ENCODE data around the gene CDH15. TPM values are rescaled to one million over a fixed set of nuclear protein-coding genes. Genes with fewer than 3 reads are reported as not detected.
"Not testable (repeated sequence)": the region's sequence is repeated elsewhere in the genome, so short reads cannot be mapped to it uniquely, and the experiment has no call there.

CDH15 gene
- total RNA-seq, 1 experiment from 2014 or later, result 1.5 TPM

DNA sequence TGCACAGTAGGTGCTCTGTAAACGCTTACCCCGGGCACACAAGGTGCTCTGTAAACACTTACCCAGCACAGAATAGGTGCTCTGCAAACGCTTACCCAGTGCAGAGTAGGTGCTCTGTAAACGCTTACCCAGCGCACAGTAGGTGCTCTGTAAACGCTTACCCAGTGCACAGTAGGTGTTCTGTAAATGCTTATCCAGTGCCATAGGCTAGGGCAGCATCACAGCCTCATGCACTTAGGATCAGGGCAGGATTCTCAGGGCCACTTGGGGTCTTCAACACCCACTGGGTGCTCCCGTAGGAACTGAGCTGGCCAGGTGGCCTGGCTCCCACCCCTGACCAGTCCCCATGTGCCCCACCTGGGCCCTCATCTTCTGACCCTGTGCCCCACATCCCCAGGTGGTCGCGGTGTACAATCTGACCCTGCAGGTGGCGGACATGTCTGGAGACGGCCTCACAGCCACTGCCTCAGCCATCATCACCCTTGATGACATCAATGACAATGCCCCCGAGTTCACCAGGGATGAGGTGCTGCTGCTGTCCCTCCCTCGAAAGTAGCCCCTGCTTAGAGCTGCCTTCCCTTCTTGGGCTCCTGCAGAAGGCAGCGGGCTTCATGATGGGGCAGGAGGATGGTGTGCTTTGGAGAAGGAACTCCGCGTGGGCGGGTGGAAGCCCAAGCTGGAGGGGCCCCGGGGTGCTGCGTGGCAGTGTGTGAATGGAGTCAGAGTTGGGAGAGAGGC is 15.7 kb downstream of the CDH15 start:
- DNase-seq, result no peak
- Histone ChIP-seq H3K9me3 (ENCODE audit: low read length) (no peaks in the 10 kb centered on the region), H3K36me3 (ENCODE audit: low read depth, low read length) (no peaks in the 10 kb centered on the region), H3K27ac (ENCODE audit: low read length) (no peak overlapping the region), H3F3A (ENCODE audit: low read length, unreplicated experiment) (no peaks in the 10 kb centered on the region), H3K4me3 (ENCODE audit: low read length) (no peak overlapping the region), H3K27me3 (ENCODE audit: low read length) (no peaks in the 10 kb centered on the region), H3K4me2 (ENCODE audit: low read length) (no peak overlapping the region), H3K9ac (ENCODE audit: low read length) (no peak overlapping the region), H3K9me2 (replicated peaks; ENCODE audit: low read length) (no peaks in the 10 kb centered on the region), H2AFZ (ENCODE audit: low read length) (no peak overlapping the region), H3K79me2 (ENCODE audit: low read length) (no peaks in the 10 kb centered on the region), H4K20me1 (ENCODE audit: low read length) (no peaks in the 10 kb centered on the region), H3K4me1 (ENCODE audit: insufficient read depth, low read length) (no peaks in the 10 kb centered on the region)
- ChIA-PET CTCF (no interaction called here), POLR2A (ENCODE audit: unreplicated experiment) (no interaction called here)
- TF ChIP-seq EZH2phosphoT487 (IDR thresholded peaks at IDR 0.05; ENCODE audit: borderline replicate concordance, low read length), result no peak
- TF ChIP-seq EZH2 (IDR thresholded peaks at IDR 0.05; ENCODE audit: low read length, unreplicated experiment), result no peak
- no peak for ATAC-seq
- intact Hi-C loops (cut with micrococcal nuclease), result no loop called here
- BruUV-seq (replicated peaks), result no TSS peak

DNA sequence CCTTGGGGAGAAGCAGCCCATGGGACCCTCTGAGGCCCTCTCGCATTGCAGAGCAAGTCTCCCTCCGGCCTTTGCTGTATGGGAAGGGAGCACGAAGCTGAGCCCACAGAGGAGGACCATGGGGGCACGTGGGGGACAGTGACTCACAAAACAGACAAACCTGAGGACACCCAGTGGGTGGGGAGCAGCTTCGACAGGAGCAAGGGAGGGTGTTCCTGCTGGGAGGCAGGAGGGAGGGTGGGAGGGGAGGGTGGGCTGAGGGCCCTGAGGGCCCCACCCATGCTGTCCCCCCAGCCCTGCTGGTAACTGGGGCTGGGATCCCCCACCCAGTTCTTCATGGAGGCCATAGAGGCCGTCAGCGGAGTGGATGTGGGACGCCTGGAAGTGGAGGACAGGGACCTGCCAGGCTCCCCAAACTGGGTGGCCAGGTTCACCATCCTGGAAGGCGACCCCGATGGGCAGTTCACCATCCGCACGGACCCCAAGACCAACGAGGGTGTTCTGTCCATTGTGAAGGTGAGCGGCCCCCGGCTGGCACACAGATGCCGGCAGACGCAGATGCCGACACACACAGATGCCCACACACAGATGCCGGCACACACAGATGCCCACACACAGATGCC is 16.3 kb downstream of the CDH15 start:
- BruUV-seq (replicated peaks), result no TSS peak
- H3K4me2 ChIP-seq (ENCODE audit: low read length), result no peak overlapping the region
- H3K9me2 ChIP-seq (replicated peaks; ENCODE audit: low read length), result no peaks in the 10 kb centered on the region
- H3K9ac ChIP-seq (ENCODE audit: low read length), result no peak overlapping the region
- DNase-seq, result no peak
- no peak overlapping the region for H3K4me3 ChIP-seq (ENCODE audit: low read length)
- ChIA-PET POLR2A (ENCODE audit: unreplicated experiment) (no interaction called here), CTCF (no interaction called here)
- H3K36me3 ChIP-seq (ENCODE audit: low read depth, low read length), result no peaks in the 10 kb centered on the region
- ATAC-seq, result no peak
- no peaks in the 10 kb centered on the region for H3K9me3 ChIP-seq (ENCODE audit: low read length)
- H3K27ac ChIP-seq (ENCODE audit: low read length), result no peak overlapping the region
- no peak overlapping the region for H2AFZ ChIP-seq (ENCODE audit: low read length)
- H4K20me1 ChIP-seq (ENCODE audit: low read length), result no peaks in the 10 kb centered on the region
- intact Hi-C loops (cut with micrococcal nuclease), result no loop called here
- H3K27me3 ChIP-seq (ENCODE audit: low read length), result no peaks in the 10 kb centered on the region
- no peaks in the 10 kb centered on the region for H3F3A ChIP-seq (ENCODE audit: low read length, unreplicated experiment)
- H3K4me1 ChIP-seq (ENCODE audit: insufficient read depth, low read length), result no peaks in the 10 kb centered on the region
- TF ChIP-seq EZH2phosphoT487 (IDR thresholded peaks at IDR 0.05; ENCODE audit: borderline replicate concordance, low read length) (no peak), EZH2 (IDR thresholded peaks at IDR 0.05; ENCODE audit: low read length, unreplicated experiment) (no peak)
- TF ChIP-seq, protein P1, sequence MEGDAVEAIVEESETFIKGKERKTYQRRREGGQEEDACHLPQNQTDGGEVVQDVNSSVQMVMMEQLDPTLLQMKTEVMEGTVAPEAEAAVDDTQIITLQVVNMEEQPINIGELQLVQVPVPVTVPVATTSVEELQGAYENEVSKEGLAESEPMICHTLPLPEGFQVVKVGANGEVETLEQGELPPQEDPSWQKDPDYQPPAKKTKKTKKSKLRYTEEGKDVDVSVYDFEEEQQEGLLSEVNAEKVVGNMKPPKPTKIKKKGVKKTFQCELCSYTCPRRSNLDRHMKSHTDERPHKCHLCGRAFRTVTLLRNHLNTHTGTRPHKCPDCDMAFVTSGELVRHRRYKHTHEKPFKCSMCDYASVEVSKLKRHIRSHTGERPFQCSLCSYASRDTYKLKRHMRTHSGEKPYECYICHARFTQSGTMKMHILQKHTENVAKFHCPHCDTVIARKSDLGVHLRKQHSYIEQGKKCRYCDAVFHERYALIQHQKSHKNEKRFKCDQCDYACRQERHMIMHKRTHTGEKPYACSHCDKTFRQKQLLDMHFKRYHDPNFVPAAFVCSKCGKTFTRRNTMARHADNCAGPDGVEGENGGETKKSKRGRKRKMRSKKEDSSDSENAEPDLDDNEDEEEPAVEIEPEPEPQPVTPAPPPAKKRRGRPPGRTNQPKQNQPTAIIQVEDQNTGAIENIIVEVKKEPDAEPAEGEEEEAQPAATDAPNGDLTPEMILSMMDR (conservative IDR thresholded peaks at IDR 0.05; ENCODE audit: low read depth, low read length), result no peak
- no peaks in the 10 kb centered on the region for H3K79me2 ChIP-seq (ENCODE audit: low read length)

DNA sequence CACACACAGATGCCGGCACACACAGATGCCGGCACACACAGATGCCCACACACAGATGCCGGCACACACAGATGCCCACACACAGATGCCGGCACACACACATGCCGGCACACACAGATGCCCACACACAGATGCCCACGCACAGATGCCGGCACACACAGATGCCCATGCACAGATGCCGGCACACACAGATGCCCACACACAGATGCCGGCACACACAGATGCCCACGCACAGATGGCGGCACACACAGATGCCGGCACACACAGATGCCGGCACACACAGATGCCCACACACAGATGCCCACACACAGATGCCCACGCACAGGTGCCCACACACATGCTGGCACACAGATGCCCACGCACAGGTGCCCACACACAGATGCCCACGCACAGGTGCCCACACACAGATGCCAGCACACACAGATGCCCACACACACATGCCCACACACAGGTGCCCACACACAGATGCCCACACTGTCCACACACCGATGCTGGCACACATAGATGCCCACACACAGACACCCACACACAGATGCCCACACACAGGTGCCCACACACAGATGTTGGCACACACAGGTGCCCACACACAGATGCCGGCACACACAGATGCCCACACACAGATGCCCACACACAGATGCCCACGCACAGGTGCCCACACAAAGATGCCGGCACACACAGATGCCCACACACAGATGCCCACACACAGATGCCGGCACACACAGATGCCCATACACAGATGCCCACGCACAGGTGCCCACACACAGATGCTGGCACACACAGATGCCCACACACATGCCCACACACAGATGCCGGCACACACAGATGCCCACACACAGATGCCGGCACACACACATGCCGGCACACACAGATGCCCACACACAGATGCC is 17.2 kb downstream of the CDH15 start:
- H3K9ac ChIP-seq (ENCODE audit: low read length); H4K20me1 ChIP-seq (ENCODE audit: low read length); H3K9me3 ChIP-seq (ENCODE audit: low read length); ATAC-seq; H3K9me2 ChIP-seq (replicated peaks; ENCODE audit: low read length); H3K27ac ChIP-seq (ENCODE audit: low read length); BruUV-seq (replicated peaks); H3K36me3 ChIP-seq (ENCODE audit: low read depth, low read length); CTCF ChIA-PET; POLR2A ChIA-PET (ENCODE audit: unreplicated experiment); H3K4me1 ChIP-seq (ENCODE audit: insufficient read depth, low read length); H3F3A ChIP-seq (ENCODE audit: low read length, unreplicated experiment); H3K27me3 ChIP-seq (ENCODE audit: low read length); H3K4me3 ChIP-seq (ENCODE audit: low read length); H3K4me2 ChIP-seq (ENCODE audit: low read length); intact Hi-C loops (cut with micrococcal nuclease); DNase-seq; H3K79me2 ChIP-seq (ENCODE audit: low read length); H2AFZ ChIP-seq (ENCODE audit: low read length): not testable (repeated sequence)
